ENCODE data around the gene DELE1.
"Not testable (repeated sequence)": the region's sequence is repeated elsewhere in the genome, so short reads cannot be mapped to it uniquely, and the experiment has no call there.

GRCh38 chr5:141922827-141923447 is 734 bp upstream of the DELE1 start:
- not testable (repeated sequence) for TF ChIP-seq POLR2A, CTCF, POLR2AphosphoS5 (IDR thresholded peaks at IDR 0.05)

All from gastroesophageal sphincter (tissue), 3 donors.